Astrocyte (in vitro differentiated cells and primary cell): ENCODE measurements around the gene SALL2.

Experiments
- EZH2 ChIP-seq: IDR thresholded peaks from 2 replicates; pipeline ENCODE4 v1.6.1; 2012; ENCODE audit warnings: mild to moderate bottlenecking, low read length, inconsistent platforms; ENCODE audit not compliant: insufficient read depth
- TF ChIP-seq, protein P1 (sequence below): IDR thresholded peaks from 2 replicates; pipeline ENCODE4 v1.5.1; 2011; ENCODE audit warnings: low read depth, mild to moderate bottlenecking, inconsistent platforms, low read length, moderate library complexity; ENCODE audit not compliant: insufficient read depth

DNA sequence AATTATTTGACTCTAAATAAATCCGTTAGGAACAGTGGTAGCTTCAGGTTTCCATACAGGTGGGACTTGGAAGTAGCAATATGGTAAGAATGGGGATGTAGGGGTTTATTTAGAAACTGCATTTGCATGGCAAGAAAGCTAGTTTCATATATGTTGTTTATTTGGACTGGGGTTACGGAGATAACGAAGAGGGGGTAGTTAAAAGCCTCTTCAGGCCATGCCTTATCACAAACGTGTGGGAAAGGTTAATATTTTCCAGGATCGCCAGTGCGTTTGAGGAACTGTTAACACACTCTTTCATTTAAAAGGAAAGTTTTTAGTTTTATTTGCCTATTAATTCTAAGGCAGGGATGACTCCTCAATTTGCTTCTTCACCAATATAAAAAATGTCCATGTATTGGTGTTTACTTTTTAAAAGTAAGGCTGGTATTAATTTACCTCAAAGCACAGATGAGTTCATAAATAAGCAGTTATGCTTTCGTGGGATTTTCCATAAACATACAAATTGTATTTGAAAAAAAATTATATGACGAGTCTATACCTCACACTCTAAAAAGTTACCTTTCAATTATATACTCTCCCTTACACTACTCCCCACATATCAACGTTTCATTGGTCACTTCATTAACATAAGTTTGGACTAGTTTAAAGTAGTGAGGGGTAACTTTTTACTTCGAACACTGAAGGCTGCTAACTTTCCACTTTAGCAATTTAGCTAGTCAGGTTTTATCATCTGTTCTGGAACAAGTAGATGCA, 50.2 kb downstream of the SALL2 start:
- TF ChIP-seq, protein P1, sequence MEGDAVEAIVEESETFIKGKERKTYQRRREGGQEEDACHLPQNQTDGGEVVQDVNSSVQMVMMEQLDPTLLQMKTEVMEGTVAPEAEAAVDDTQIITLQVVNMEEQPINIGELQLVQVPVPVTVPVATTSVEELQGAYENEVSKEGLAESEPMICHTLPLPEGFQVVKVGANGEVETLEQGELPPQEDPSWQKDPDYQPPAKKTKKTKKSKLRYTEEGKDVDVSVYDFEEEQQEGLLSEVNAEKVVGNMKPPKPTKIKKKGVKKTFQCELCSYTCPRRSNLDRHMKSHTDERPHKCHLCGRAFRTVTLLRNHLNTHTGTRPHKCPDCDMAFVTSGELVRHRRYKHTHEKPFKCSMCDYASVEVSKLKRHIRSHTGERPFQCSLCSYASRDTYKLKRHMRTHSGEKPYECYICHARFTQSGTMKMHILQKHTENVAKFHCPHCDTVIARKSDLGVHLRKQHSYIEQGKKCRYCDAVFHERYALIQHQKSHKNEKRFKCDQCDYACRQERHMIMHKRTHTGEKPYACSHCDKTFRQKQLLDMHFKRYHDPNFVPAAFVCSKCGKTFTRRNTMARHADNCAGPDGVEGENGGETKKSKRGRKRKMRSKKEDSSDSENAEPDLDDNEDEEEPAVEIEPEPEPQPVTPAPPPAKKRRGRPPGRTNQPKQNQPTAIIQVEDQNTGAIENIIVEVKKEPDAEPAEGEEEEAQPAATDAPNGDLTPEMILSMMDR: no peak
- no peak for TF ChIP-seq EZH2
